CD14-positive monocyte (primary cell): ENCODE data around the gene CCL16. TPM values are rescaled to one million over a fixed set of nuclear protein-coding genes. Genes with fewer than 3 reads are reported as not detected.

Experiments
- DNase-seq, 3 donors: peaks; one replicate each; pipeline ENCODE4 v3.0.0-alpha.2; 2011 to 2022
- H2AFZ ChIP-seq: 2 replicates; pipeline ENCODE4 v1.6.0; 2012; ENCODE audit warnings: mild to moderate bottlenecking, low read depth, low read length, inconsistent platforms; ENCODE audit not compliant: insufficient read depth, poor library complexity, severe bottlenecking
- H3K27ac ChIP-seq, 2 donors: 1 replicate in 1 of 2; 2 replicates in 1 of 2; pipeline ENCODE4 v1.5.1; 2012 to 2013; ENCODE audit warnings: low read length in 2 of 2, control low read depth in 1 of 2, inconsistent platforms in 1 of 2, low read depth in 1 of 2, mild to moderate bottlenecking in 1 of 2
- H3K27me3 ChIP-seq, 2 donors: one replicate each; pipeline versions ENCODE4 v1.6.0 to v1.6.1; 2011 to 2013; ENCODE audit warnings: low read length in 2 of 2; ENCODE audit not compliant: control insufficient read depth in 2 of 2, insufficient read depth in 2 of 2
- H3K36me3 ChIP-seq, 2 donors: replicated peaks in 1 of 2; 1 replicate in 1 of 2; 2 replicates in 1 of 2; pipeline versions ENCODE4 v1.5.1 to v1.6.1; 2012 to 2013; ENCODE audit warnings: low read length in 2 of 2, control low read depth in 1 of 2, inconsistent platforms in 1 of 2, mild to moderate bottlenecking in 1 of 2; ENCODE audit not compliant: insufficient read depth in 2 of 2, control insufficient read depth in 1 of 2
- H3K4me1 ChIP-seq, 2 donors: 1 replicate in 1 of 2; 2 replicates in 1 of 2; pipeline versions ENCODE4 v1.5.1 to v1.6.1; 2012 to 2013; ENCODE audit warnings: low read length in 2 of 2, control low read depth in 1 of 2, inconsistent platforms in 1 of 2, mild to moderate bottlenecking in 1 of 2, moderate library complexity in 1 of 2; ENCODE audit not compliant: insufficient read depth in 2 of 2, control insufficient read depth in 1 of 2
- H3K4me2 ChIP-seq: replicated peaks from 2 replicates; pipeline ENCODE3; 2012; ENCODE audit warnings: low read length, moderate library complexity, mild to moderate bottlenecking; ENCODE audit not compliant: poor library complexity, severe bottlenecking; ENCODE audit errors: extremely low read depth
- H3K4me3 ChIP-seq, 3 experiments: fragments of 200-600 bp in 1 of 3; sonication (generic) in 1 of 3; replicated peaks in 1 of 3; 1 replicate in 2 of 3; 2 replicates in 1 of 3; pipeline ENCODE4 v1.5.1; 2011 to 2013; ENCODE audit warnings: low read length in 3 of 3, mild to moderate bottlenecking in 3 of 3, control low read depth in 2 of 3, low read depth in 2 of 3, inconsistent platforms in 1 of 3, moderate library complexity in 1 of 3
- H3K79me2 ChIP-seq: 2 replicates; pipeline ENCODE4 v1.6.0; 2012; ENCODE audit warnings: mild to moderate bottlenecking, control low read depth, inconsistent platforms, low read length, moderate library complexity; ENCODE audit not compliant: insufficient read depth
- H3K9ac ChIP-seq: 2 replicates; pipeline ENCODE4 v1.6.0; 2017; ENCODE audit warnings: low read length, mild to moderate bottlenecking; ENCODE audit not compliant: insufficient read depth, poor library complexity, severe bottlenecking
- H3K9me3 ChIP-seq, 2 donors: replicated peaks in 1 of 2; 1 replicate in 1 of 2; 2 replicates in 1 of 2; pipeline versions ENCODE4 v1.5.1 to v1.6.1; 2012 to 2013; ENCODE audit warnings: low read length in 2 of 2, control low read depth in 1 of 2; ENCODE audit not compliant: control insufficient read depth in 1 of 2, insufficient read depth in 1 of 2
- H4K20me1 ChIP-seq: 2 replicates; pipeline ENCODE4 v1.6.0; 2012; ENCODE audit warnings: mild to moderate bottlenecking, low read length, control low read depth, moderate library complexity; ENCODE audit not compliant: insufficient read depth
- H3K27ac Mint-ChIP-seq, 7 donors: one replicate each; pipeline ENCODE4 v1.8.0; 2020; ENCODE audit warnings: mild to moderate bottlenecking in 7 of 7, mixed read lengths in 7 of 7, moderate library complexity in 6 of 7, inconsistent platforms in 2 of 7
- H3K27me3 Mint-ChIP-seq, 3 donors: one replicate each; pipeline ENCODE4 v1.8.0; 2021 to 2022; ENCODE audit warnings: low read depth in 3 of 3, mild to moderate bottlenecking in 3 of 3, mixed read lengths in 3 of 3, moderate library complexity in 3 of 3, inconsistent platforms in 1 of 3
- H3K36me3 Mint-ChIP-seq, 2 donors: one replicate each; pipeline ENCODE4 v1.8.0; 2020; ENCODE audit warnings: mixed read lengths in 2 of 2, inconsistent platforms in 1 of 2, mild to moderate bottlenecking in 1 of 2
- H3K4me1 Mint-ChIP-seq: one replicate; pipeline ENCODE4 v1.8.0; 2020; ENCODE audit warnings: mild to moderate bottlenecking, mixed read lengths
- H3K4me3 Mint-ChIP-seq, 2 donors: one replicate each; pipeline ENCODE4 v1.8.0; 2020; ENCODE audit warnings: mild to moderate bottlenecking in 2 of 2, mixed read lengths in 2 of 2, moderate library complexity in 1 of 2
- H3K9me3 Mint-ChIP-seq, 7 donors: one replicate each; pipeline ENCODE4 v1.8.0; 2020 to 2022; ENCODE audit warnings: mixed read lengths in 7 of 7, mild to moderate bottlenecking in 6 of 7, moderate library complexity in 6 of 7, inconsistent platforms in 2 of 7
- WGBS: methylation state at CpG from one replicate; pipeline ENCODE4 v1.1.5; 2013; ENCODE audit warnings: missing lambda C conversion rate; ENCODE audit not compliant: insufficient coverage; 5-methylcytosine and 5-hydroxymethylcytosine counted together
- intact Hi-C, 2 donors: fragments of 100-400 bp; cut with micrococcal nuclease; formaldehyde crosslinking; loops; one replicate each; pipeline versions ENCODE4 v1.15.0 to v1.15.1; 2023
- polyA plus RNA-seq, 3 donors: library from polyadenylated mRNA; depleted of rRNA in 1 of 3; unstranded in 2 of 3; stranded (reverse) in 1 of 3; fragments of 300-500 nt in 2 of 3; fragments of >200 nt in 1 of 3; fragmentation: Illumina TruSeq in 2 of 3; gene quantifications; 1 replicate in 2 of 3; 2 replicates in 1 of 3; pipeline ENCODE4 v1.2.3, GENCODE V29; 2012 to 2021
- TF ChIP-seq, protein P1 (sequence below): fragments of 200-600 bp; IDR thresholded peaks from one replicate; pipeline ENCODE4 v1.8.0; 2022; ENCODE audit warnings: antibody characterized with exemption, mild to moderate bottlenecking

Gene CCL16
- polyA plus RNA-seq, 3 donors, result not detected

GRCh38 chr17:35986643-35987042, 5.3 kb upstream of the CCL16 start, which contains the start of gene CCL14:
CCL14 (minus strand) TSS chr17:35986729; CDS start chr17:35986649, 80 bp downstream.
- Mint-ChIP-seq H3K4me3 (no peak within 1 kb of the TSS), H3K36me3 (no peaks in the 10 kb centered on the region), H3K27me3 (peaks cover 0 to 3% (median 0%) of the 10 kb centered on the region in 3 donors), H3K27ac (no peak within 1 kb of the TSS), H3K4me1 (no peaks in the 10 kb centered on the region), H3K9me3 (peaks cover 0 to 7% (median 2%) of the 10 kb centered on the region in 7 donors)
- DNase-seq, result no peak
- TF ChIP-seq, protein P1, sequence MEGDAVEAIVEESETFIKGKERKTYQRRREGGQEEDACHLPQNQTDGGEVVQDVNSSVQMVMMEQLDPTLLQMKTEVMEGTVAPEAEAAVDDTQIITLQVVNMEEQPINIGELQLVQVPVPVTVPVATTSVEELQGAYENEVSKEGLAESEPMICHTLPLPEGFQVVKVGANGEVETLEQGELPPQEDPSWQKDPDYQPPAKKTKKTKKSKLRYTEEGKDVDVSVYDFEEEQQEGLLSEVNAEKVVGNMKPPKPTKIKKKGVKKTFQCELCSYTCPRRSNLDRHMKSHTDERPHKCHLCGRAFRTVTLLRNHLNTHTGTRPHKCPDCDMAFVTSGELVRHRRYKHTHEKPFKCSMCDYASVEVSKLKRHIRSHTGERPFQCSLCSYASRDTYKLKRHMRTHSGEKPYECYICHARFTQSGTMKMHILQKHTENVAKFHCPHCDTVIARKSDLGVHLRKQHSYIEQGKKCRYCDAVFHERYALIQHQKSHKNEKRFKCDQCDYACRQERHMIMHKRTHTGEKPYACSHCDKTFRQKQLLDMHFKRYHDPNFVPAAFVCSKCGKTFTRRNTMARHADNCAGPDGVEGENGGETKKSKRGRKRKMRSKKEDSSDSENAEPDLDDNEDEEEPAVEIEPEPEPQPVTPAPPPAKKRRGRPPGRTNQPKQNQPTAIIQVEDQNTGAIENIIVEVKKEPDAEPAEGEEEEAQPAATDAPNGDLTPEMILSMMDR, result no peak
- intact Hi-C loops, result loop anchor here in 1 of 2 donors (10.0 kb wide), 1 partner anchor 78 kb away; the partner anchor contains the start of gene CCL18
- WGBS, result 88% methylated on average over 1 of the region's 1 CpG
- no peaks in the 10 kb centered on the region for H3K27me3 ChIP-seq
- no peak within 1 kb of the TSS for H3K4me3 ChIP-seq
- H3K9me3 ChIP-seq, result no peaks in the 10 kb centered on the region
- no peak within 1 kb of the TSS for H2AFZ ChIP-seq
- H3K4me2 ChIP-seq, result no peak within 1 kb of the TSS
- H3K4me1 ChIP-seq, result no peaks in the 10 kb centered on the region
- H3K36me3 ChIP-seq, result no peaks in the 10 kb centered on the region
- no peak within 1 kb of the TSS for H3K27ac ChIP-seq
- H4K20me1 ChIP-seq, result no peaks in the 10 kb centered on the region
- no peak within 1 kb of the TSS for H3K9ac ChIP-seq
- no peaks in the 10 kb centered on the region for H3K79me2 ChIP-seq

- peaks cover 0 to 2% (median 0%) of the 10 kb centered on the region in 3 donors for H3K27me3 Mint-ChIP-seq
- TF ChIP-seq, protein P1, result no peak
- WGBS, result 96% methylated on average over 3 of the region's 6 CpGs
- no peak overlapping the region for H3K27ac Mint-ChIP-seq
- H2AFZ ChIP-seq, result no peak overlapping the region
- no peak for DNase-seq
- H3K9me3 ChIP-seq, result no peaks in the 10 kb centered on the region
- no peak overlapping the region for H3K4me3 ChIP-seq
- H3K79me2 ChIP-seq, result no peaks in the 10 kb centered on the region
- H3K4me3 Mint-ChIP-seq, result no peak overlapping the region
- intact Hi-C loops, result loop anchor here in 1 of 2 donors (10.0 kb wide), 1 partner anchor 81 kb away; the partner anchor contains the start of gene CCL18
- H3K9me3 Mint-ChIP-seq, result peaks cover 0 to 5% (median under 1%) of the 10 kb centered on the region in 7 donors
- H3K9ac ChIP-seq, result no peak overlapping the region
- no peaks in the 10 kb centered on the region for H3K36me3 ChIP-seq
- no peaks in the 10 kb centered on the region for H3K36me3 Mint-ChIP-seq
- no peaks in the 10 kb centered on the region for H3K4me1 ChIP-seq
- H3K27ac ChIP-seq, result no peak overlapping the region
- no peaks in the 10 kb centered on the region for H4K20me1 ChIP-seq
- no peaks in the 10 kb centered on the region for H3K27me3 ChIP-seq
- no peaks in the 10 kb centered on the region for H3K4me1 Mint-ChIP-seq
- H3K4me2 ChIP-seq, result no peak overlapping the region
Observed at GRCh38 chr17:35984140-35984539, 2.8 kb upstream of the CCL16 start.
